ENCODE results near the gene DTX1.

DTX1 gene

DNA sequence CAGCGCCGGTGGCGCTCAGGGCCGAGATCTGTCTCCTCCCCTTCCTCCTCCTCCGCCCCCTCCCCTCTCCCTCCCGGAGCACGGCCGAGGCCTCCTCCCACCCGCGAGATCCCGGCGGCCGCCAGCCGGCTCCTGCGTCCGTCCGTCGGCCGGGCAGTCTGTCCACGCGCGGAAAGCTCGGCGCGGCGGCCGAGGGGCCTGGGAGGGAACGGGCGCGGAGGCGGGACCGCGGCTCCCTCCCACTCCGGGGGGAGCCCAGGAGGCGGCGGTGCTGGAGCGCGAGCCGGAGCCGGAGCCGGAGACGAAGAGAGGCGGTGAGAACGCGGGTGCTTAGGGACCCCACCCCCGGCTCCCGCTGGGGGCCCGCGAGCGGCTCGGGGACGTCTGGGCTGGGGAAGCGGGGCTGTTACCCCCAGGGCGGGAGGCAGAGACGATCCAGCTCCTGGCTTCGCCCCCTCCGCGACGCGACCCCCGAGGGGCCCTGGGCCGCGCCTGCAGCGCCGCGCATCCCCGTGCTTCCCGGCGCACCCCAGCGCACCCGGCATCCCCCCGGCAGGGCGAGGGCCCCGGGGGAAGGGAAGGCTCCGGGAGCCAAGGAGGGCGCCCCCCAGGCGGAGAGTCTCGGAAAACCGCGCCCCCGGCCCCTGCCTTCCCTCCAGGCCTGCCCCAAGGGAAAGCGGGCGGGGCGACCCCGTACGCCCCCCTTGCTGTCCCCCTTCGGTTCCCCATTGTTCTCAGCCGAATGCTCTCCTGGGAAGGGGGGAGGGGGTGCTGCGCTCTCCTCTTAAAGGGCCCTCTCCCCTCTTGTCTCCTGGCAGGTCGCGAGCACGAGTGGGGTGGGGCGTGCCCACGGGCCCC lies at the start of gene DTX1:
Gene DTX1 (plus strand): TSS at position 100 of the 858 bp plus-strand sequence. CDS start 1,463 bp downstream, outside the sequence.
- DNase-seq (ENCODE audit: low read depth in 2 of 2) = no peak

DNA sequence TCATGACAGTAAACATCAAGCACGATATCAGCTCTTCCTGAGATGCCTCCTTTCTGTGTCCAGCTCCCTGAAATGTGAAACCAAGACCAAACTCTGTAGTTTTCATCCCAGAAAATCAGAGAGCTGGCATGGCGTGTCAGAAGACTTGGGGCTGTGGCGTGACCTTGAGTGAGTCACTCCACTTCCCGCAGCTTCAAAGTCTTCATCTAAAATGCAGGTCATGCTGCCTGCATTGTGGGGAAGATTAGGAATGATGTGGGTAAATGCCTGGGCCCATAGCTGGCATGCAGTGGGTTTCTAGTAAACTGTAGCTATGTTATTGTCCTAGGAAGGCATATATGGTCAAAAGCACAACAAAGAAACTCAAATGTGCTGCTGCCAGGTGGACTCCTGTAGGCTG lies 49.4 kb upstream of the DTX1 start:
- DNase-seq (ENCODE audit: low read depth in 2 of 2) = no peak

DNA sequence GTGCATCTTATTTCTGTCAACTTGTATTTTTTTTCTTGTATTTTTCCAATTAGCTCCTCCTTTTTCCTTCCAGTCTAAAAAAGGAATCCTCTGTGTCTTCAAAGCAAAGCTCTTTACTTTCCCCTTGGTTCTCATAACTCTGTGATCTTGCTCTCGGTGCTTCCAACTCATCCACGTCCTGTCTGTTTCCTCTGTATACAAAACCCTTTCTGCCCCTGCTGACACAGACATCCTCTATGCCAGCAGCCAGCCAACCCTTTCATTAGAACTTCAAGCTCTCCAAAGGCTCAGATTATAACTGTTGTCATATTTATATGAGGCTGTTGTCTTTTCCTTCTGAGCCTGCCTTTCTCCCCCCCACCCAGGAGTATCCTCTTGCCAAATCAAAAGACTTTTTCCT lies 45.8 kb upstream of the DTX1 start:
- no peak for DNase-seq (ENCODE audit: low read depth in 2 of 2)

GRCh38 chr12:113014565-113014964 lies 42.0 kb upstream of the DTX1 start:
- DNase-seq (ENCODE audit: low read depth in 2 of 2) = no peak

DNA sequence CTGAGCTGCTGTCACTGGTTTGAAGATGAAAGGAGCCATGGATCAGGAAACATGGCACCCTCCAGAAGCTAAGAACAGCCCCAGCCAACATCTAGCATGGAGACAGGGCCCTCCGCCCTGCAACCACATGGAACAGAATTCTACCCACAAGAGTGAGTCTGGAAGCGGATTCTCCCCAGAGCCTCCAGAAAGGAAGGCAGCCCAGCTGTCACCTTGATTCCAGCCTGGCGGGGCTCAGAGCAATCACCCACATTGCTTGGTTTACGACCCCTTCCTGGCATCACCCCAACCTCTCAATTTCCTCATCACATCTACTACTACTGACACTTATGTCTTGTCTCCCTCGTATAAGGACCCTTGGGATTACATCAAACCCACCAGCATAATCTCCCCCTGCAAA lies 39.7 kb upstream of the DTX1 start:
- DNase-seq (ENCODE audit: low read depth in 2 of 2) = no peak

GRCh38 chr12:113019025-113019424 lies 37.5 kb upstream of the DTX1 start:
- no peak for DNase-seq (ENCODE audit: low read depth in 2 of 2)

DNA sequence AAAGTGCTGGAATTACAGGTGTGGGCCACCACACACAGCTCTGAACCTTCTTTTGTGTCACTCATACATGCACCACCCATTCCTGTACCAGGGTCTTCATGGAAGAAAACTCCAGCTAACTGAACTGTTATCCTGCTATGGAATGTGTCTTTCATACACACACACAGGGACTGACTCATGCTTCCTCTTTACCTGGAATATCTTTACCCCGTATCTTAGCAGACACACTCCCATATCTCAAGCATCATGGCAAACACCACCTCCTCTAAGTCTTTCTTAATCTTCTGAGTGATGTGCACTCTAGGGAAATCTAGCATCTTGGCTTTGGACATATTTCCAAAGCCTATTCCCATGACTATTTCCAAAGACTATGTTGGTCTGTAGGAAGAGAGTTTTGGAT lies 35.0 kb upstream of the DTX1 start:
- no peak for DNase-seq (ENCODE audit: low read depth in 2 of 2)

DNA sequence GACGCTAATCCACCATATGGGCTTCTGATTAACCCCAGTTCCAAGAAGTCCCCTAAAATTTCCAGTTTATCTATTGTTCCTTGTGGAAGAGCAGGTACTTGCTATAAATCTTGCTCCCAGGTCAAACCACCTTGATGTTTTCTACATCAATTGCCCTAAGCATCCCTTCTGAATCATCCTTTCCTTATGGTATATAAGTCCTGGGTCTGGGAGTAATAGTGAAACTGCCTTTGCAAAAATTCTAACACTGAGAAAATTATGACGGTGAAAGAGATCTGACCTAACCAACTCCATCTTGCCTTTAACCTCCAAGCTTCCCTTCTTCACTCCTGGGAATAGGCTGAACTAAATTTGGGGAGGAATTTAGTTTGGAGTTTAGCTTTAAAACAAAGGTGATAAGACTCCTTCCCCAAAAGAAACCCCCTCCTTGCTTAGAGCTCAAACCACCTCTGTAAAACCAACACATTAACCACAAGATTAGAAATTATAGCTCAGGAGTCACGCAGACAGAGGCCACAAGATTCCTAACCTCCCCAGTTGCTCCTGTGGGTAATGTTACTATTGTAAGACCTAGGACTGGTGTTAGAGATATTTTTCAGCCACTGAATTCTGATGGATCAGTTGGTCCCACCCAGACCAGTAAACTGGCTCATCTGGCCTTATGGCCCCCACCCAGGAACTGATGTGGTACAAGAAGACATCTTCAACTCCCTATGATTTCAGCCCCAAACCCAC lies 33.8 kb upstream of the DTX1 start:
- no peak for DNase-seq (ENCODE audit: low read depth in 2 of 2)

- DNase-seq (ENCODE audit: low read depth in 2 of 2) = no peak
Measured at GRCh38 chr12:113027726-113028125, 28.8 kb upstream of the DTX1 start.

- no peak for DNase-seq (ENCODE audit: low read depth in 2 of 2)
Measured at GRCh38 chr12:113030875-113031525, 25.5 kb upstream of the DTX1 start.

GRCh38 chr12:113039911-113040445 lies 16.6 kb upstream of the DTX1 start:
- no peak for DNase-seq (ENCODE audit: low read depth in 2 of 2)

DNA sequence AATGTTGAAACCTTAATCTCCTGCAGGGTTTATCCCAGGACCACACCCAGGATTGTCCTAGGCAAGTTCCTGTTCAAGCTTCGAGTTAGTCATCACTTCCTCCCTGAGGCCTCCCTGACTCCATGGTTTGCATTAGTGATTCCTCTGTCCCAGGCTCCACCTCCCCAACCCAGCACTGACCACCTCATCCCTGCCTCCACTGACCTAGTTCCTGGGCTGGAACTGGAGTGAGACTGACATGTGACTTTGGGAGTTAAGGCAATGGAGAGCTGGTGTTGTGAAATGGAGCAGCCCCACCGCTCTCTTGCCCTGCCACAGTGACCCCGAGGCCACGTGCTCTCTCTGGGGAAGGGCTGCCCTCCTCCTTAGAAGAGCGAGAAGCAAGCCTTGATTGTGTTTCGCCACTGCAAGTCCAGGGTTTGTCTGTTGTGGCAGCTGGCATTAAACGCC lies 15.8 kb upstream of the DTX1 start:
- DNase-seq (ENCODE audit: low read depth in 2 of 2) = no peak

GRCh38 chr12:113041560-113041959 lies 15.0 kb upstream of the DTX1 start:
- DNase-seq (ENCODE audit: low read depth in 2 of 2) = no peak

DNA sequence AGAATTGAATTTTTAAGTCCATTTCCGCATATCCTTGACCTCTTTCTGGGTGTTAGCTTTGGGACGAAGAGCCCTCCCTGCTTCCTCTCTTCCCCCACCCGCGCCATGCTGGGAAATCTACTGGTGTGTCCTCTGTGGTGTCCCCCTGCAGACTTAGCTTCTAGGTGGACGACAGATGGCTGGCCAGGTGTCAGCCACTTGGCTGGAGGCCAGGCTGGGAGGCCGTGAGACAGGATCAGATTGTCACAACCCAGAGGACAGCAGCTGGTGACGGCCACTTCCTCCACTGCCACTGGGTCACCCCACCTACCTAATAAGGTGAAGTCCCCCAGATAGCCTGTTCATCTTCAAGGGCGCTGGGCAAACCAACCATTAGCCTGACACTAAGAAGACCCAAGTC lies 13.3 kb upstream of the DTX1 start:
- no peak for DNase-seq (ENCODE audit: low read depth in 2 of 2)

DNA sequence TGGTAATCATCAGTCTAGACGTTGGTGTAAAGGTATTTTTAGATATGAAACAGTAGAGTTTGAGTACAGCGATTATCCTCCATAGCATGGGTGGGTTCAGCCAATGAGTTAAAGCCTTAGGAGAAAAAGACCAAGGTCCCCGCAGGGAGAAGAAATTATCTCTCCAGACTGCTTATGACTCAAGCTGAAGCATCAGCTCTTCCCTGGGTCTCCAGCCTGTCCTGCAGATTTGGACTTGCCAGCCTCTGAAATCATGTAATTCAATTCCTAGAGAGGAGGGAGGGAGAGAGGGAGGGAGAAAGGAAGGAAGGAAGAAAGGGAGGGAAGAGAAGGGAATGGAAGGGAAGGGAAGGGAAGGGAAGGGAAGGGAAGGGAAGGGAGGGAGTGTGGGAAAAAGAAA lies 12.0 kb upstream of the DTX1 start:
- no peak for DNase-seq (ENCODE audit: low read depth in 2 of 2)

- peak; percentile 27 to 28 for DNase-seq (ENCODE audit: low read depth in 2 of 2)
Measured at GRCh38 chr12:113048716-113049127, 7.8 kb upstream of the DTX1 start.

DNA sequence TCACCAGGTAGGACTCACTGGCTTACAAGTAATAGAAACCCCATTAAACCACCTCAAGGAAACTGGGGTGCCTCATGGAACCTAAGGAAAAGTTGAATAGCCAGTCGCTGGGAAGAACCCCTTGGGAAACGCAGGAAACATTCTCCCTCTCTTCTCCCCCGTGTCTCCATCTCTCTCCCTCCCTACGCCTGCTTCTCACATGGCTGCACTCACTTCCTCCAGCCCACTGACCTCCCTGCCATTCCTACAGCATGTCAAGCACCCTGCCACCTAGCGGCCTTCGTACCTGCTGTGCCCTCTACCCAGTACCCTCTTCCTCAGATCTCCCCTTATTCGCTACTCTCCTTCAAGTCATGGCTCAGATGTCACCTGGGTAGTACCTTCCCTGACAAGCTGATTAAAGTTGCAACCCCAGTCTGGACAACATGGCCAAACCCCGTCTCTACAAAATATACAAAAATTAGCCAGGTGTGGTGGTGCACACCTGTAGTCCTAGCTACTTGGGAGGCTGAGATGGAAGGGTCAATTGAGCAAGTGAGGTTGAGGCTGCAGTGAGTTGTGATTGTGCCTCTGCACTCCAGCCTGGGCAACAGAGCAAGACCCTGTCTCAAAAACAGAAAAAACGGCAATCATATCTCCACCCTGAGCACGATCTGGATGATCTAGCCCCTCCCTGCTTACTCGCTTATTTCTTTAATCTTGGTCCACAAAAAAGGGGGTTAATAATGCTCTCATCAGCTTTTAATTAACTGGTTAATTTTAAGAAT lies 6.4 kb upstream of the DTX1 start:
- no peak for DNase-seq (ENCODE audit: low read depth in 2 of 2)

DNA sequence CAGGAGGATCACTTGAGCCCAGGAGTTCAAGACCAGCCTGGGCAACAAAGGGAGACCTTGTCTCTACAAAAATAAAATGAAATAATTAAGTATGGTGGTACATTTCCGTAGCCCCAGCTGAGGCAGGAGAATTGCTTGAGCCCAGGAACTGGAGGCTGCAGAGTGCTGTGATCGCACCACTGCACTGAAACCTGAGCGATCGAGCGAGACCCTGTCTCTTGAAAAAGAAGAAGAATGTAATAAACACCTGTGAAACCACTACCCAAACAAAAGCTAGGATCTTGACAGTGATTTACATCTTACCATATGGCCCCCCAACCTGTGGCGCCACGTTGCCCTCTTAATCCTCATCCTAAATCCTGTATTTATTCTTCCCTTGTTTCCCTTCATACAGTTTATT lies 5.7 kb upstream of the DTX1 start:
- no peak for DNase-seq (ENCODE audit: low read depth in 2 of 2)

- no peak for DNase-seq (ENCODE audit: low read depth in 2 of 2)
Measured at GRCh38 chr12:113051759-113052158, 4.8 kb upstream of the DTX1 start.

GRCh38 chr12:113052326-113052725 lies 4.2 kb upstream of the DTX1 start:
- no peak for DNase-seq (ENCODE audit: low read depth in 2 of 2)

DNA sequence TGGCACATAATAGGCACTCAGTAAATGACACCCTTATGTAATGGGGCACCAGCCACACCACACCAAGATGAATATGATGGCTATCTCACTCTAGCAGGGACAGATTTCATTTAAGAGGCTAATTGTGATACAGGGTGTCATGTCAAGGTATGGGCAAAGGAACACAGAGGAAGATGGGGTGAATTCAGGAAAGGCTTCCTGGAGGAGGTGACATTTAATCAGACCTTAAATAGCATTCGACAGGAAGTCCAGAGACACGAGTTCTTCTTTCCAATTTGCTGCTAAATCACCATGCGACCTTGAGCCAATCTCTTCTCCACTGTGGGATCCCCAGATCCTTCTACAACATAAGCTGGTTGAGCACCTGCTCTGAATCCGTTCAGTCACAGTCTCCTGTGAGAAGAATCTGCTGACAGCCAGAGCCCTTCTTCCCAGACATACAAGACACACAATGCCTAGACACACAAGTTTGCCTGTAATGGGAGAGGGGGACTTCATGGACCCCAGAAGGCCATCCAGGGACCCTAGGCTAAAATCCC lies 1.5 kb upstream of the DTX1 start:
- no peak for DNase-seq (ENCODE audit: low read depth in 2 of 2)
